ENCODE data around the gene PLAGL2.
"Not testable (repeated sequence)": the region's sequence is repeated elsewhere in the genome, so short reads cannot be mapped to it uniquely, and the experiment has no call there.

The PLAGL2 gene

GRCh38 chr20:32203356-32204204 is 4.0 kb downstream of the PLAGL2 start:
- no peak for DNase-seq (ENCODE audit: low read depth)

- no peak for DNase-seq (ENCODE audit: low read depth)
These were observed 5.6 kb downstream of the PLAGL2 start for GRCh38 chr20:32201977-32202363.

GRCh38 chr20:32201296-32201976 is 6.1 kb downstream of the PLAGL2 start:
- DNase-seq (ENCODE audit: low read depth), result no peak

- DNase-seq (ENCODE audit: low read depth), result no peak
These were observed 8.5 kb downstream of the PLAGL2 start for GRCh38 chr20:32199006-32199405.

- not testable (repeated sequence) for DNase-seq (ENCODE audit: low read depth)
These were observed 10.4 kb downstream of the PLAGL2 start for GRCh38 chr20:32197136-32197535.

GRCh38 chr20:32196613-32197012 is 10.9 kb downstream of the PLAGL2 start:
- DNase-seq (ENCODE audit: low read depth), result not testable (repeated sequence)

GRCh38 chr20:32195581-32195980 is 12.0 kb downstream of the PLAGL2 start:
- no peak for DNase-seq (ENCODE audit: low read depth)

- DNase-seq (ENCODE audit: low read depth), result no peak
These were observed 13.5 kb downstream of the PLAGL2 start for GRCh38 chr20:32193996-32194395.

GRCh38 chr20:32193336-32193735 is 14.2 kb downstream of the PLAGL2 start:
- not testable (repeated sequence) for DNase-seq (ENCODE audit: low read depth)

GRCh38 chr20:32192698-32193097 is 14.8 kb downstream of the PLAGL2 start:
- DNase-seq (ENCODE audit: low read depth), result no peak

- DNase-seq (ENCODE audit: low read depth), result no peak
These were observed 15.7 kb downstream of the PLAGL2 start for GRCh38 chr20:32191873-32192272.

GRCh38 chr20:32191422-32191821 is 16.1 kb downstream of the PLAGL2 start:
- DNase-seq (ENCODE audit: low read depth), result no peak

GRCh38 chr20:32190616-32191415 is 16.7 kb downstream of the PLAGL2 start:
- no peak for DNase-seq (ENCODE audit: low read depth)

- DNase-seq (ENCODE audit: low read depth), result peak; percentile 16
These were observed 17.6 kb downstream of the PLAGL2 start for GRCh38 chr20:32189691-32190615.

GRCh38 chr20:32189123-32189410 is 18.5 kb downstream of the PLAGL2 start:
- DNase-seq (ENCODE audit: low read depth), result no peak

- DNase-seq (ENCODE audit: low read depth), result no peak
These were observed 19.0 kb downstream of the PLAGL2 start for GRCh38 chr20:32188376-32189122.

GRCh38 chr20:32186506-32186905 is 21.0 kb downstream of the PLAGL2 start:
- no peak for DNase-seq (ENCODE audit: low read depth)

- no peak for DNase-seq (ENCODE audit: low read depth)
These were observed 22.5 kb downstream of the PLAGL2 start for GRCh38 chr20:32184961-32185603.

GRCh38 chr20:32183947-32184635 is 23.5 kb downstream of the PLAGL2 start:
- DNase-seq (ENCODE audit: low read depth), result no peak

GRCh38 chr20:32181606-32182005 is 25.9 kb downstream of the PLAGL2 start:
- DNase-seq (ENCODE audit: low read depth), result no peak

Data from activated T-helper 1 cell treated with Interleukin-2 at 50 U/mL for 16 hours (primary cell).